IMR-90 (cell line): ENCODE results near the gene PSPN.

Experiments
- MAFK ChIP-seq: IDR thresholded peaks from 2 replicates; pipeline ENCODE4 v1.6.1; 2012; ENCODE audit warnings: low read depth, low read length, improper control_type of control experiment
- TF ChIP-seq, protein P1 (sequence below): conservative IDR thresholded peaks from 2 replicates; pipeline ENCODE4 v1.5.1; 2012; ENCODE audit warnings: mild to moderate bottlenecking, low read depth, low read length, improper control_type of control experiment

DNA sequence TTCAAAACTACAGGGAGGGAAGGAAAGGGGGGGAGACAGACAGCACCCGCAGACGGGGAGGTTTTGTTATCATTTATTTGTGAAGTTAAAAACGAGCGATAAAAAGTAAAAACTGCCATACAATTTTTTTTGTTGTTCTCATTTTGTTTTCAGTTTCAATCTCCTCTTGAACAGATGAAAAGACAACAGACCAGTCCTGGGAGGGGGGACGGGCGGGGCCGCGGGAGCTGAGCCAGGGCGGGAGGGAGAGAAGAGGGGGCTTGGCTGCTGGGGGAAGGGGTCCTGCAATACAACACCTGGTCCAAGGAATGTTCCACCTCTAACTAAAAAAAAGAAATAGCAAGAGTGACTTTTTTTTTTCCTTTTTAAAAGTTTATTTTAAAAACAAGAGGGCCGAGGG, 37.6 kb upstream of the PSPN start:
- TF ChIP-seq, protein P1, sequence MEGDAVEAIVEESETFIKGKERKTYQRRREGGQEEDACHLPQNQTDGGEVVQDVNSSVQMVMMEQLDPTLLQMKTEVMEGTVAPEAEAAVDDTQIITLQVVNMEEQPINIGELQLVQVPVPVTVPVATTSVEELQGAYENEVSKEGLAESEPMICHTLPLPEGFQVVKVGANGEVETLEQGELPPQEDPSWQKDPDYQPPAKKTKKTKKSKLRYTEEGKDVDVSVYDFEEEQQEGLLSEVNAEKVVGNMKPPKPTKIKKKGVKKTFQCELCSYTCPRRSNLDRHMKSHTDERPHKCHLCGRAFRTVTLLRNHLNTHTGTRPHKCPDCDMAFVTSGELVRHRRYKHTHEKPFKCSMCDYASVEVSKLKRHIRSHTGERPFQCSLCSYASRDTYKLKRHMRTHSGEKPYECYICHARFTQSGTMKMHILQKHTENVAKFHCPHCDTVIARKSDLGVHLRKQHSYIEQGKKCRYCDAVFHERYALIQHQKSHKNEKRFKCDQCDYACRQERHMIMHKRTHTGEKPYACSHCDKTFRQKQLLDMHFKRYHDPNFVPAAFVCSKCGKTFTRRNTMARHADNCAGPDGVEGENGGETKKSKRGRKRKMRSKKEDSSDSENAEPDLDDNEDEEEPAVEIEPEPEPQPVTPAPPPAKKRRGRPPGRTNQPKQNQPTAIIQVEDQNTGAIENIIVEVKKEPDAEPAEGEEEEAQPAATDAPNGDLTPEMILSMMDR, result no peak
- no peak for TF ChIP-seq MAFK
